H1 (cell line): Measurements from ENCODE around the gene EDDM3A. TPM values are rescaled to one million over a fixed set of nuclear protein-coding genes. Genes with fewer than 3 reads are reported as not detected.

Experiments
- ATF2 ChIP-seq: IDR thresholded peaks from 2 replicates; pipeline ENCODE4 v1.6.1; 2012; ENCODE audit warnings: low read length, inconsistent platforms
- BRCA1 ChIP-seq: IDR thresholded peaks from 2 replicates; pipeline ENCODE4 v1.6.1; 2012; ENCODE audit warnings: low read depth, low read length, improper control_type of control experiment
- CHD7 ChIP-seq: fragments of 300-600 bp; sonication (generic); IDR thresholded peaks from 2 replicates; pipeline ENCODE4 v1.7.1; 2012; ENCODE audit warnings: low read length, moderate library complexity, mild to moderate bottlenecking, inconsistent platforms; ENCODE audit not compliant: insufficient replicate concordance
- FOSL1 ChIP-seq: IDR thresholded peaks from 2 replicates; pipeline ENCODE4 v1.6.1; 2011; ENCODE audit warnings: mild to moderate bottlenecking, low read depth, low read length, moderate library complexity; ENCODE audit not compliant: insufficient read depth
- KDM1A ChIP-seq: fragments of 200-600, 300-600 bp; sonication (generic); IDR thresholded peaks from 2 replicates; pipeline ENCODE4 v1.7.1; 2016; ENCODE audit warnings: mild to moderate bottlenecking, low read length, borderline replicate concordance
- POLR2A ChIP-seq, 2 experiments: IDR thresholded peaks; 1 replicate in 1 of 2; 2 replicates in 1 of 2; pipeline ENCODE4 v1.6.1; 2011; ENCODE audit warnings: low read depth in 2 of 2, low read length in 2 of 2, mild to moderate bottlenecking in 2 of 2; ENCODE audit errors: control extremely low read depth in 1 of 2
- RNF2 ChIP-seq: fragments of 200-900, 300-1000 bp; sonication (generic); IDR thresholded peaks from 2 replicates; pipeline ENCODE4 v1.7.1; 2016; ENCODE audit warnings: borderline replicate concordance, low read depth, mild to moderate bottlenecking, antibody characterized with exemption, low read length; ENCODE audit not compliant: poor library complexity, severe bottlenecking; ENCODE audit errors: missing control alignments
- SIX5 ChIP-seq: IDR thresholded peaks from 2 replicates; pipeline ENCODE4 v1.6.1; 2011; ENCODE audit warnings: mild to moderate bottlenecking, low read depth, low read length
- SP1 ChIP-seq: IDR thresholded peaks from 2 replicates; pipeline ENCODE4 v1.6.1; 2011; ENCODE audit warnings: low read depth, low read length
- SP4 ChIP-seq: IDR thresholded peaks from 2 replicates; pipeline ENCODE4 v1.6.1; 2012; ENCODE audit warnings: low read length, inconsistent platforms
- TCF12 ChIP-seq: IDR thresholded peaks from 2 replicates; pipeline ENCODE4 v1.6.1; 2011; ENCODE audit warnings: low read depth, mild to moderate bottlenecking, low read length
- polyA plus RNA-seq, 7 experiments: library from polyadenylated mRNA; depleted of rRNA in 3 of 7; stranded (reverse) in 5 of 7; unstranded in 2 of 7; fragments of >200 nt in 5 of 7; fragments of 200-250 nt in 2 of 7; gene quantifications; 1 replicate in 5 of 7; 2 replicates in 1 of 7; 4 replicates in 1 of 7; pipeline versions ENCODE4 v1.2.1 to v1.2.3, GENCODE V29; 2011 to 2013; ENCODE audit warnings: missing spikeins in 2 of 7, mixed read lengths in 2 of 7
- total RNA-seq: library from RNA; stranded (reverse); fragmentation: NEBNext Ultra II Directional; extraction: Animal tissue kit (Norgen Biotek cat#: 25700); gene quantifications from 2 replicates; pipeline ENCODE4 v1.2.1, GENCODE V29; 2021

The EDDM3A gene
- total and polyA plus RNA-seq, 2 of the 8 experiments (the other 6 are each of a cell fraction or from before 2014, with no cell fraction given): 0.09 TPM; not detected in 1

GRCh38 chr14:20787025-20787424, 41.3 kb downstream of the EDDM3A start (continued):
- no peak for TF ChIP-seq CHD7
- no peak for TF ChIP-seq SP1
- TF ChIP-seq BRCA1: no peak
- no peak for TF ChIP-seq SIX5
- no peak for TF ChIP-seq TCF12
- TF ChIP-seq FOSL1: no peak
- no peak for TF ChIP-seq RNF2
- no peak for TF ChIP-seq ATF2
- no peak for TF ChIP-seq KDM1A
- TF ChIP-seq SP4: no peak
- no peak for TF ChIP-seq POLR2A (IDR thresholded peaks at IDR 0.05; ENCODE audit: control extremely low read depth in 1 of 2, low read depth in 2 of 2, low read length in 2 of 2)
